Liver (tissue), 9 donors: ENCODE measurements around the gene MARCHF6. TPM values are rescaled to one million over a fixed set of nuclear protein-coding genes. Genes with fewer than 3 reads are reported as not detected.

Experiments used
- DNase-seq: peaks from one replicate; pipeline ENCODE4 v3.0.0-alpha.2; 2017; ENCODE audit warnings: low spot score
- H3K27ac ChIP-seq, 2 donors: one replicate each; pipeline ENCODE4 v1.7.0; 2013; ENCODE audit warnings: inconsistent platforms in 2 of 2, low read length in 2 of 2, control low read depth in 1 of 2, low read depth in 1 of 2, mild to moderate bottlenecking in 1 of 2
- H3K27me3 ChIP-seq, 4 donors: one replicate each; pipeline versions ENCODE4 v1.6.1 to v1.7.0; 2013; ENCODE audit warnings: low read length in 3 of 4, inconsistent platforms in 1 of 4, mild to moderate bottlenecking in 1 of 4, moderate library complexity in 1 of 4; ENCODE audit not compliant: control insufficient read depth in 4 of 4, insufficient read depth in 4 of 4
- H3K36me3 ChIP-seq, 4 donors: one replicate each; pipeline versions ENCODE4 v1.6.1 to v1.7.0; 2013; ENCODE audit warnings: low read length in 3 of 4, mild to moderate bottlenecking in 3 of 4, low read depth in 1 of 4, moderate library complexity in 1 of 4; ENCODE audit not compliant: control insufficient read depth in 4 of 4, insufficient read depth in 3 of 4
- H3K4me1 ChIP-seq, 4 donors: one replicate each; pipeline versions ENCODE4 v1.6.1 to v1.7.0; 2013; ENCODE audit warnings: low read length in 3 of 4, mild to moderate bottlenecking in 3 of 4, moderate library complexity in 1 of 4; ENCODE audit not compliant: control insufficient read depth in 4 of 4, insufficient read depth in 4 of 4
- H3K4me3 ChIP-seq, 3 donors: one replicate each; pipeline versions ENCODE4 v1.6.1 to v1.7.0; 2013; ENCODE audit warnings: low read length in 3 of 3, control low read depth in 1 of 3, low read depth in 1 of 3, mild to moderate bottlenecking in 1 of 3
- H3K9ac ChIP-seq, 2 donors: one replicate each; pipeline ENCODE4 v1.7.0; 2013; ENCODE audit warnings: low read length in 2 of 2, mild to moderate bottlenecking in 2 of 2, moderate library complexity in 2 of 2, control low read depth in 1 of 2, low read depth in 1 of 2
- H3K9me3 ChIP-seq, 4 donors: one replicate each; pipeline versions ENCODE4 v1.6.1 to v1.7.0; 2013; ENCODE audit warnings: low read length in 3 of 4; ENCODE audit not compliant: control insufficient read depth in 4 of 4
- ATF3 ChIP-seq: IDR thresholded peaks from 2 replicates; pipeline ENCODE4 v1.6.1; 2016; ENCODE audit warnings: antibody characterized with exemption
- CTCF ChIP-seq: fragments of 150-350 bp; IDR thresholded peaks from 2 replicates; pipeline ENCODE4 v1.5.1; 2017; ENCODE audit warnings: improper control_type of control experiment, low read depth, low read length; ENCODE audit not compliant: missing input control
- EGR1 ChIP-seq, 2 donors: IDR thresholded peaks; 2 replicates each; pipeline ENCODE4 v1.6.1; 2016 to 2018; ENCODE audit warnings: antibody characterized with exemption in 2 of 2, low read depth in 2 of 2
- FOXA2 ChIP-seq: IDR thresholded peaks from 2 replicates; pipeline ENCODE4 v1.6.1; 2016; ENCODE audit warnings: antibody characterized with exemption
- GABPA ChIP-seq, 2 donors: IDR thresholded peaks in 1 of 2; conservative IDR thresholded peaks in 1 of 2; 2 replicates each; pipeline ENCODE4 v1.6.1; 2016; ENCODE audit warnings: antibody characterized with exemption in 2 of 2, mild to moderate bottlenecking in 1 of 2, moderate library complexity in 1 of 2
- HNF4A ChIP-seq, 2 donors: conservative IDR thresholded peaks; 2 replicates each; pipeline ENCODE4 v1.6.1; 2016; ENCODE audit warnings: antibody characterized with exemption in 2 of 2, mild to moderate bottlenecking in 2 of 2
- HNF4G ChIP-seq: IDR thresholded peaks from 2 replicates; pipeline ENCODE4 v1.6.1; 2016; ENCODE audit warnings: antibody characterized with exemption
- JUND ChIP-seq, 2 donors: IDR thresholded peaks; 2 replicates each; pipeline ENCODE4 v1.6.1; 2016; ENCODE audit warnings: antibody characterized with exemption in 2 of 2
- MAX ChIP-seq: IDR thresholded peaks from 2 replicates; pipeline ENCODE4 v1.6.1; 2016; ENCODE audit warnings: antibody characterized with exemption
- NR2F2 ChIP-seq: IDR thresholded peaks from 2 replicates; pipeline ENCODE4 v1.6.1; 2016; ENCODE audit warnings: antibody characterized with exemption
- RAD21 ChIP-seq, 2 donors: IDR thresholded peaks; 2 replicates each; pipeline ENCODE4 v1.6.1; 2016; ENCODE audit warnings: antibody characterized with exemption in 2 of 2, mild to moderate bottlenecking in 2 of 2
- REST ChIP-seq: IDR thresholded peaks from 2 replicates; pipeline ENCODE4 v1.6.1; 2016; ENCODE audit warnings: antibody characterized with exemption, mild to moderate bottlenecking
- RXRA ChIP-seq, 2 donors: IDR thresholded peaks; 2 replicates each; pipeline ENCODE4 v1.6.1; 2017 to 2018; ENCODE audit warnings: antibody characterized with exemption in 2 of 2, mild to moderate bottlenecking in 1 of 2
- SP1 ChIP-seq: IDR thresholded peaks from 2 replicates; pipeline ENCODE4 v1.6.1; 2018; ENCODE audit warnings: antibody characterized with exemption, mild to moderate bottlenecking
- TAF1 ChIP-seq: conservative IDR thresholded peaks from 2 replicates; pipeline ENCODE4 v1.6.1; 2016; ENCODE audit warnings: antibody characterized with exemption, mild to moderate bottlenecking
- YY1 ChIP-seq: IDR thresholded peaks from 2 replicates; pipeline ENCODE4 v1.6.1; 2016; ENCODE audit warnings: antibody characterized with exemption, mild to moderate bottlenecking
- ZBTB33 ChIP-seq: IDR thresholded peaks from 2 replicates; pipeline ENCODE4 v1.6.1; 2016; ENCODE audit warnings: antibody characterized with exemption
- WGBS: extraction: QIAGEN DNeasy Blood & Tissue Kit; methylation state at CpG from one replicate; pipeline ENCODE4 v1.1.7; 2013; 5-methylcytosine and 5-hydroxymethylcytosine counted together
- polyA plus RNA-seq, 2 donors: library from polyadenylated mRNA; stranded (reverse) in 1 of 2; unstranded in 1 of 2; fragments of 200-250 nt in 1 of 2; fragments of >200 nt in 1 of 2; fragmentation: Nextera tagmentation in 1 of 2; extraction: Ambion mirVana in 1 of 2; gene quantifications; one replicate each; pipeline versions ENCODE4 v1.2.1 to v1.2.3, GENCODE V29; 2013 to 2015
- total RNA-seq, 2 donors: library from RNA; depleted of rRNA; stranded (reverse); fragments of >200 nt; gene quantifications; one replicate each; pipeline ENCODE4 v1.2.3, GENCODE V29; 2014
- donor health status: healthy.
- donor health status: healthy.
- donor health status: healthy.
- donor health status: healthy.
- donor health status: healthy.

Gene MARCHF6
- total and polyA plus RNA-seq, 4 donors = 20.6 to 77.7 (median 62.4) TPM

- peaks cover under 1 to 14% (median 10%) of the 10 kb centered on the region in 4 donors for H3K36me3 ChIP-seq
- no peaks in the 10 kb centered on the region for H3K27me3 ChIP-seq
- H3K4me1 ChIP-seq = peaks cover 0 to 3% (median 0%) of the 10 kb centered on the region in 4 donors
- no peak overlapping the region for H3K9ac ChIP-seq
- 88% methylated on average over 4 of the region's 4 CpGs for WGBS
- no peak overlapping the region for H3K27ac ChIP-seq
- H3K9me3 ChIP-seq = no peaks in the 10 kb centered on the region
- no peak overlapping the region for H3K4me3 ChIP-seq
- DNase-seq = no peak
- TF ChIP-seq REST (no peak), SP1 (no peak), YY1 (no peak), GABPA (IDR thresholded peaks at IDR 0.05 in 1 of 2, conservative IDR thresholded peaks at IDR 0.05 in 1 of 2) (no peak), NR2F2 (no peak), TAF1 (no peak), ZBTB33 (no peak), FOXA2 (no peak), MAX (no peak), JUND (IDR thresholded peaks at IDR 0.05) (no peak), ATF3 (no peak), EGR1 (IDR thresholded peaks at IDR 0.05; ENCODE audit: low read depth in 2 of 2) (no peak), HNF4G (no peak)
Measured at GRCh38 chr5:10381803-10382202, 28.3 kb downstream of the MARCHF6 start.

- Histone ChIP-seq H3K9me3 (no peaks in the 10 kb centered on the region), H3K27me3 (no peaks in the 10 kb centered on the region), H3K27ac (no peak overlapping the region), H3K4me3 (no peak overlapping the region), H3K36me3 (peaks cover 4 to 28% (median 20%) of the 10 kb centered on the region in 4 donors), H3K9ac (no peak overlapping the region), H3K4me1 (no peaks in the 10 kb centered on the region)
- no peak for DNase-seq
- TF ChIP-seq NR2F2 (no peak), HNF4A (conservative IDR thresholded peaks at IDR 0.05) (no peak), JUND (IDR thresholded peaks at IDR 0.05) (no peak)
- WGBS = 92% methylated on average over 3 of the region's 3 CpGs
Measured at GRCh38 chr5:10384483-10384882, 31.0 kb downstream of the MARCHF6 start.

GRCh38 chr5:10387690-10388089, 34.2 kb downstream of the MARCHF6 start:
- Histone ChIP-seq H3K27ac (no peak overlapping the region), H3K9me3 (no peaks in the 10 kb centered on the region), H3K4me1 (no peaks in the 10 kb centered on the region), H3K9ac (no peak overlapping the region), H3K27me3 (no peaks in the 10 kb centered on the region), H3K36me3 (peaks cover 4 to 48% (median 35%) of the 10 kb centered on the region in 4 donors), H3K4me3 (no peak overlapping the region)
- no peak for DNase-seq
- WGBS = 92% methylated on average over 4 of the region's 4 CpGs
- TF ChIP-seq SP1 (no peak), HNF4G (no peak), JUND (IDR thresholded peaks at IDR 0.05) (no peak), RXRA (IDR thresholded peaks at IDR 0.05) (no peak), HNF4A (conservative IDR thresholded peaks at IDR 0.05) (no peak), NR2F2 (no peak), ZBTB33 (no peak), FOXA2 (no peak), EGR1 (IDR thresholded peaks at IDR 0.05; ENCODE audit: low read depth in 2 of 2) (no peak), TAF1 (no peak), YY1 (no peak), CTCF (no peak), RAD21 (IDR thresholded peaks at IDR 0.05) (no peak)
